HG03520 (cell line): ENCODE results near the gene NAALADL2.

Experiments used
- ATAC-seq: cut with Tn5 transposase; IDR thresholded peaks from one replicate; pipeline ENCODE4 v1.9.1; 2021; ENCODE audit warnings: mild to moderate bottlenecking, moderate library complexity; ENCODE audit not compliant: unreplicated experiment

NAALADL2 gene

DNA sequence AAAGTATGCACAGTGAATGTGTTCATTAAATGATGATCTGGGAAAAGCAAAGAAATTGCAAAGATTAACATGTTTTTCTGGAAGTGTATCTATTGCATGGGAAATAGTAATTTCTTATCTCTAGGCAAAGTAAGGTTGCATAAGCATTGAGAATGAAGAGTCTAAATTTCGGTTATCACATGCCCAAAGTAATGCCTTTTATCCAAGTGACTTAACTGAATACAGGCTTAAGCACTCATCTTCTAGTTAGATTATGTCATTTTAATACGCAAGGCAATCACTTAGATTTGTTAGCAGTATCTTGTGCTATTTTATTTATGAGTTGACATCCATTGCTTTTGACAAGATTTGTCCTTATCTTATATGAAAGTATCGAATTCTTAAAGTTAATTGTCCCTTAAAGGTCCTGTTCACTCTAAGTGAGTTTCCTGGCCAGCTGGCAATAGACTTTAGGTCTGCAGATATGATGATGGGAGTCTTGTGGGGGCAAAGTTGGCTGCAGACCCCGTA, 100.5 kb downstream of the NAALADL2 start:
- no peak for ATAC-seq

GRCh38 chr3:174960898-174961297, 101.8 kb downstream of the NAALADL2 start:
- ATAC-seq: no peak

DNA sequence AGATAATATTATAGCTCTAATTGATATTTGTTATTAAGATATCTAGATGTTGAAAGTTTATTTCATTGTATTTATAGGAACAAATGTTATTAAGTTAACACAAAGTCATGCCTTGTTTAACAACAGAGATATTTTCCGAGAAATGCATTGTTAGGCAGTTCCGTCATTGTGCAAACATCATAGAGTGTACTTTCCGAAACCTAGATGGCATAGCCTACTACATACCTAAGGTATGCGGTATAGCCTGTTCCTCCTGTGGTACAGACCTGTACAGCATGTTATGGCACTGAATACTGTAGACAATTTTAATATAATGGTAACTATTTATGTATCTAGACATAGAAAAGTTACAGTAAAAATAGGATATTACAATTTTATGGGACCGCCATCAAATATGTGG, 114.3 kb downstream of the NAALADL2 start:
- ATAC-seq: no peak

DNA sequence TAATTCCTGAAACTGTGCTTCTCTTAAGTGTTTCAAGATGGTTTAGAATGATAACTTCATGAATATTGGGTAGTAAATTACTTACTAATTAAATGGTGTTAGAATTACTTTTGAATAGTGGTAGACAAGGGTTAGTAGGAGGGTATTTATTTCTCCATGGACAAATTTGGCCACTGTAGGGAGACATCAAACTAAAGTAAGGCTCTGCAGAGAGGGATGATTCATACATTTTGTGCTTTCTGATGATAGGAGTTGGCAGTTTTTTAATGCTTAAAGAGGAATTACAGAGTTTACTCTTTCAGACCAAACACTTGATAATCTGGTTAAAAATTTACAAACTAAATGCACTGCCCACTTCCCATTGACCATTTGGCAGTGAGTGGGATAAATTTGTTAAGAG, 127.6 kb downstream of the NAALADL2 start:
- ATAC-seq: no peak

DNA sequence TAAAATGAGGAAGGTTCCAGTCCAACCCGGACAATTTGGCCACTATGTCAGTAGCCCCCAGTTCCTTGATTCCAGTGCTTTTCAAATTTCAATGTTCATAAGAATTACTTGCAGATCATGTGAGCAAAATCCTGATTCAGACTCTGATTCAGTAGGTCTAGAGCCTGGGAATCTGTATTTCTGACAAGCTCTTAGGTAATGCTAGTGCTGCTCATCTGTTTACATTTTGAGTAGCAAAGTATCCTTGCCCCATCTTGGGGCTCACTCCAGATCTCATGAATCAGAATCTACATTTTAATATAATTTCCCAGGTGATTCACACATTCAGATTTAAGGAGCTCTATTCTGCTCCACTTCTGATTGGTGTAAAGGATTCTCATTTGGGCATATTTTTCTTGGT, 142.0 kb downstream of the NAALADL2 start:
- ATAC-seq: no peak

DNA sequence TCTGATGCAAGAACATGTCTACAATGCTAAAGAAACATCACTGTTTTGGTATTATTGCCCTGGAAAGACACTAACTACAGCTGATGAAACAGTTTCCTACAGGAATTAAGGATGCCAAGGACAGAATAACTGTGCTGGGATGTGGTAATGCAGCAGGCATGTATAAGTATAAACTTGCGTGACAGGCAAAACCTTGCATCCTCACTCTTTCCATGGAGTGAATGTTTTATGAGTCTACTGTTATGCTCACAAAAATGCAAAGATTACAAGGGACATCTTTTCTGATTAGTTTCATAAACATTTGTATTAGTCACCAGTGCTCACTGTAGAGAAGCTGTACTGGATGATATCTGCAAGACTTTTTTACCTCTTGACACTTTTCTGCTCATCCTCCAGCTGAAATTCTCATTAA, 143.6 kb downstream of the NAALADL2 start:
- ATAC-seq: no peak

DNA sequence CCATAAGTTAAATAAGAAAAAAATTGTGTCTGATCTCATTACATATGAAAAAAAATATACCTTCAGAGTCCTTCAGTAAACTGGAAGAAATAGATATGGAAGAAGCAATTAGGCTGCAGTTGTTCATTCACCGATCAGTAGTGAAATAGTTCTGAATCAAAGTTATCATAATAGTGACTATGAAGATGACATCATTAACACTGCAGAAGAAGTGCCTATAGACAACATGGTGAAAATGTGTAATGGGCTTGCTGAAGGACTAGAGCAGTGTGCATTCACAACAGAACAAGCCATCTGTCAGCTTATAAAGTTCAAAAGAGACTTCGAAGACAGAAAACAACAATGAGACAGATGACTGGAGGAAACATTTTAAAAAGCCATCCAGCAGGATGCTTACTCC, 144.5 kb downstream of the NAALADL2 start:
- ATAC-seq: no peak

GRCh38 chr3:175005193-175005592, 146.1 kb downstream of the NAALADL2 start:
- ATAC-seq: no peak

DNA sequence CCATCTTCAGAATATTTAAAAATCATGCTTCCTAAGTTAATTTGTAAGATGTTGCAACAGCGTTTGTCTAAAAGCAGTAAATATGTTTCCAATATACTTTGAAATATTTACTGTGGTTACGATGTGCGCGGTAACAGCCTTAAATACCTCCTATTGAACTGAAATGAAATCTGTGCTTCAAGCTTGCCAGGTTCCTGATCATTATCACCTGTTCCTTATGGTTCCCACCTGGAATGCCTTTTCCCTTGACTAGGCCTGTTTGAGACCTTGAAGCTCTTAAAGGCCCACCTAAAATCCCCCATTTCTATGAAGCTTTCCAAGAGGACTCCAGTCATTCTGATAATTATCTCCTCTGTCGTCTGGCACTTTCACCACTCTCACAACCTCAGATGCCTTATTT, 146.7 kb downstream of the NAALADL2 start:
- ATAC-seq: no peak

GRCh38 chr3:175007306-175007705, 148.2 kb downstream of the NAALADL2 start:
- no peak for ATAC-seq

- no peak for ATAC-seq
Measured at GRCh38 chr3:175009295-175009694, 150.2 kb downstream of the NAALADL2 start.

- no peak for ATAC-seq
Measured at GRCh38 chr3:175015056-175015635, 156.0 kb downstream of the NAALADL2 start.

- ATAC-seq: no peak
Measured at GRCh38 chr3:175018946-175019727, 160.0 kb downstream of the NAALADL2 start.

- no peak for ATAC-seq
Measured at GRCh38 chr3:175020101-175020500, 161.0 kb downstream of the NAALADL2 start.

DNA sequence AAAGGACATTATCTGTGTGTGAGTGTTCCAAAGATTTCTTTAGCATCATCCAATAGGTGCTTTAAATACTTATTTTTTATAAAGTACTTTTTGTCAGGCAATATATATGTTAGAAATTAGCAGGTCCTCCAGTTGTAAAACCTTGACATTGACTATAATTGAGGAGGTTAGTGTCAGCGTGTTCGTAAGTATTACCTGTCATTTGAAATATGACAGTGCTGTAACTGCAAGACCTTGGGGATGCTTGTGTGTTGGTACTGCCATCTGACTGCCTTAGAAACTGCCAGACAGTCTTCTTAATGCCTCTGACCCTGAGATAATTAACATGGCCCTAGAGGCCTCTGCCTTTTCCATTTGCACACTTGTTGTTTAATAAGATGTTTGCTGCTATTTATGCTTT, 170.7 kb downstream of the NAALADL2 start:
- ATAC-seq: no peak

DNA sequence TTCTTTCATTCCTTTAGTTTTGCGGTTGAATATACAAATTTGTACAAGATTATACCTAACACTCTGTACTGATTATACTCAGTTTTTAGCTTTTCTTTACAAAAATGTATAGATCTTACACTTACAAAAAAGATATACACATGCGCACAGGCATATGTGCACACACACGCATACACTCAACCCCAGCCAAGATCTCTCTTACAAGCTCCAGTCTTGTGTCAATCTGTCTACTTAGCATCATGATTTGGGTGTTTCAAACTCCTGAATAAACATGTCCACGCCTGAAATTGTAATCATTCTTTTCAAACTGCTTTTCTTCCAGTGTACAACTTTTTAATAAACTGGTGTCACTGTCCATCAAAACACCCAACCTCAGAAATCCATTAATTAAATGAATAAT, 180.7 kb downstream of the NAALADL2 start:
- ATAC-seq: no peak

DNA sequence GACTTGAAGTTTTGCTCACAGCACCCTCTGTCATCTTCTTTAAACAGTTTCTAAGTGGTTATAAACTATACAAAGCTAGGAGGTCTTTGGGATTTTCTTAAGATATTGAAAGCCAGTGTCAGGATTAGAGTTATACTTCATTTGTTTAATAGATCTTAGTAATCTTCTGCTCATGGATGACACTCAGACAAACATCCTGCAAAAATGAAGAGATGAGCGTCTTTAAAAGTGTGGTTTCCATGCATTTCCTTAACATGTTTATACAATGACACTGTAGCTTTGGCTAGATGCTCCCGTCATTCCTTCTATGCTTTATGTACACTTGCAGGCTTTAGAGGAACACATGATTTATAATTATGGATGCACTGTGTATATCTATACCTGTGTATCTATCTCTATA, 182.2 kb downstream of the NAALADL2 start:
- no peak for ATAC-seq

DNA sequence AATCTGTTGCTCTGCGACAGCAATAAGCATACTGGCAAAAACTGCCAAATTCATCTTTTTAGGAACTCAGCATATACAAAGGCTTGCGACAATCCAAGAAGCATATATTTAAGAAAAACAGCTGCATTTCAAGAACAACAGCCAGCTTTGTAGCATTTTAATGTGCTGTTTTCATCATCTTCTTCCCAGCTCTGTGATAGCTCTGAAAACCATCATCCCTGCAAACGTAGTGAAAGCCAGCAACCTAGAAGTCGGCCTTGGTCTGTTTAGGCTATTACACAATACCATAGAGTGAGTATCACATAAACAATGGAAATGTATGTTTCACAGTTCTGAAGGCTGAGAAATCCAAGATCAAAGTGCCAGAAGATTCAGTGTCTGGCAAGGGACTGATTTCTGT, 187.5 kb downstream of the NAALADL2 start:
- no peak for ATAC-seq

DNA sequence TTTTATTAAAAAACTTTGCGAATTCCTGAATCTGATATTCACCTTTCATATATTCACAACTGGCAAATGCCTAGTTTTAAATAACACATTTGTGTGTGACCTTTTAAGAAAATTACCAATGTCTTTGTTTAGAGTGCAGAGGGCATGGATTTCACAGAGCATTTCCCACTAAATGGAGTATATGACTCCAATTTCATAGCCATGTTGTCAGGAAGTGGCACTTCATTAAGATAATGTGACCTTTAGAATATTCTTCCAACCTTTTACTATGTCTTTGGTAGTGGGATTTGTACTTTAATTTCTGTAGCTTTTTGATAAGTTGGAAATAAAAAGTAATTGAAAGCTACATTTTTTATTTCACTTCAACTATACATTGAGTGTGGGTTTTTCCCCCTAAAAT, 188.7 kb downstream of the NAALADL2 start:
- no peak for ATAC-seq

DNA sequence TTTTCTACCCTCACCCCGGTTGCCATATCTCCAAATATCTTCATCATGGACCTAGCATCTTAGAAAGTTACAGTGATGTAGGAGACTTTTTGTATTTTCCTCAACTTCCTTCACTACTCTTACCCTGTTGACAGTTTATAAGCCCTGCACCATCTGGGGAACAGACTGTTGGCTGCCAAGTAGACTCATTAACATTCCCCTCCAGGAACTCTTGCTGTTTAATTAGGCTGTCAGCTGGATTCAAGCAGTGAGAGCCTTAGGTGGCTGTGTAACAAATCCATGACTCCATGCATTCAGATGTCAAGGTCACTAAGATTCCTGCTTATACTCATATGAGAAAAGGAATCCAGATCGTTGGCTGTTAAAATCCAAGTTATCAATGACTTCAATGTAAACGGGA, 198.3 kb downstream of the NAALADL2 start:
- no peak for ATAC-seq

- no peak for ATAC-seq
Measured at GRCh38 chr3:175059788-175060187, 200.7 kb downstream of the NAALADL2 start.

GRCh38 chr3:175065497-175065896, 206.4 kb downstream of the NAALADL2 start:
- ATAC-seq: no peak
